Measurements from ENCODE around the gene SPECC1.
"Not testable (repeated sequence)": the region's sequence is repeated elsewhere in the genome, so short reads cannot be mapped to it uniquely, and the experiment has no call there.

Gene SPECC1

GRCh38 chr17:20246692-20247091, 237.5 kb downstream of the SPECC1 start:
- DNase-seq, result no peak

- DNase-seq, result no peak
These were observed 244.2 kb downstream of the SPECC1 start for GRCh38 chr17:20253323-20253722.

- no peak for DNase-seq
These were observed 245.4 kb downstream of the SPECC1 start for GRCh38 chr17:20254541-20254940.

GRCh38 chr17:20256144-20256543, 247.0 kb downstream of the SPECC1 start:
- DNase-seq, result no peak

- DNase-seq, result no peak
These were observed 247.8 kb downstream of the SPECC1 start for GRCh38 chr17:20257008-20257407.

- no peak for DNase-seq
These were observed 248.6 kb downstream of the SPECC1 start for GRCh38 chr17:20257798-20258197.

GRCh38 chr17:20259668-20260067, 250.5 kb downstream of the SPECC1 start:
- no peak for DNase-seq

- no peak for DNase-seq
These were observed 251.1 kb downstream of the SPECC1 start for GRCh38 chr17:20260268-20260667.

GRCh38 chr17:20262226-20263114, 253.3 kb downstream of the SPECC1 start:
- DNase-seq, result no peak

- not testable (repeated sequence) for DNase-seq
These were observed 253.9 kb downstream of the SPECC1 start for GRCh38 chr17:20263115-20263433.

GRCh38 chr17:20263595-20263994, 254.4 kb downstream of the SPECC1 start:
- DNase-seq, result no peak

- no peak for DNase-seq
These were observed 255.8 kb downstream of the SPECC1 start for GRCh38 chr17:20264996-20265395.

GRCh38 chr17:20266806-20267458, 257.8 kb downstream of the SPECC1 start:
- DNase-seq, result no peak

GRCh38 chr17:20267459-20267842, 258.3 kb downstream of the SPECC1 start:
- DNase-seq, result peak; percentile 42

GRCh38 chr17:20270369-20270768, 261.2 kb downstream of the SPECC1 start:
- DNase-seq, result no peak

- DNase-seq, result no peak
These were observed 262.0 kb downstream of the SPECC1 start for GRCh38 chr17:20271011-20271610.

GRCh38 chr17:20273741-20274500, 264.8 kb downstream of the SPECC1 start:
- peak; percentile 28 for DNase-seq

- no peak for DNase-seq
These were observed 266.5 kb downstream of the SPECC1 start for GRCh38 chr17:20275653-20276052.

- no peak for DNase-seq
These were observed 267.3 kb downstream of the SPECC1 start for GRCh38 chr17:20276421-20276820.

GRCh38 chr17:20278805-20279204, 269.6 kb downstream of the SPECC1 start:
- DNase-seq, result no peak

- DNase-seq, result no peak
These were observed 270.5 kb downstream of the SPECC1 start for GRCh38 chr17:20279631-20280030.

- no peak for DNase-seq
These were observed 270.9 kb downstream of the SPECC1 start for GRCh38 chr17:20280051-20280450.

- peak; percentile 26 for DNase-seq
These were observed 271.7 kb downstream of the SPECC1 start for GRCh38 chr17:20280851-20281250.
